LoVo (cell line): Measurements from ENCODE around the gene AHDC1.

Source experiments
- DNase-seq: peaks from one replicate; pipeline ENCODE4 v3.0.0-alpha.2; 2016; ENCODE audit warnings: low spot score

Gene AHDC1

GRCh38 chr1:27531959-27532685 lies 71.8 kb downstream of the AHDC1 start:
- no peak for DNase-seq

- no peak for DNase-seq
Observed at GRCh38 chr1:27530192-27530591, 73.8 kb downstream of the AHDC1 start.

GRCh38 chr1:27529704-27530018 lies 74.3 kb downstream of the AHDC1 start:
- no peak for DNase-seq

GRCh38 chr1:27528818-27529703 lies 74.9 kb downstream of the AHDC1 start:
- DNase-seq = no peak

GRCh38 chr1:27527890-27528817 lies 75.8 kb downstream of the AHDC1 start:
- peak; percentile 64 for DNase-seq

GRCh38 chr1:27527223-27527889 lies 76.6 kb downstream of the AHDC1 start:
- DNase-seq = no peak

- DNase-seq = no peak
Observed at GRCh38 chr1:27526569-27527222, 77.2 kb downstream of the AHDC1 start.

- DNase-seq = no peak
Observed at GRCh38 chr1:27525296-27526272, 78.4 kb downstream of the AHDC1 start.

- DNase-seq = no peak
Observed at GRCh38 chr1:27523337-27524020, 80.5 kb downstream of the AHDC1 start.

GRCh38 chr1:27522432-27523336 lies 81.3 kb downstream of the AHDC1 start:
- no peak for DNase-seq

GRCh38 chr1:27521861-27522431 lies 82.0 kb downstream of the AHDC1 start:
- DNase-seq = no peak

- no peak for DNase-seq
Observed at GRCh38 chr1:27521336-27521831, 82.6 kb downstream of the AHDC1 start.

- DNase-seq = no peak
Observed at GRCh38 chr1:27520651-27521050, 83.3 kb downstream of the AHDC1 start.

- no peak for DNase-seq
Observed at GRCh38 chr1:27519331-27520258, 84.3 kb downstream of the AHDC1 start.

GRCh38 chr1:27518808-27519207 lies 85.1 kb downstream of the AHDC1 start:
- no peak for DNase-seq

GRCh38 chr1:27517907-27518718 lies 85.8 kb downstream of the AHDC1 start:
- peak; percentile 78 for DNase-seq
